Keratinocyte (primary cell): ENCODE results near the gene NPPC. TPM values are rescaled to one million over a fixed set of nuclear protein-coding genes. Genes with fewer than 3 reads are reported as not detected.
"Not testable (repeated sequence)": the region's sequence is repeated elsewhere in the genome, so short reads cannot be mapped to it uniquely, and the experiment has no call there.

Source experiments
- DNase-seq: peaks from one replicate; pipeline ENCODE4 v3.0.0-alpha.2; 2011; ENCODE audit warnings: low read depth, missing footprints, low spot score
- FAIRE-seq: peaks from 2 replicates; lab custom pipeline; 2011; peaks lifted over from hg19 to GRCh38; lab: Jason Lieb, UNC
- H2AFZ ChIP-seq: 2 replicates; pipeline ENCODE4 v1.6.0; 2012; ENCODE audit warnings: low read length, control low read depth, inconsistent platforms; ENCODE audit not compliant: control insufficient read depth
- H3K27ac ChIP-seq: 2 replicates; pipeline ENCODE4 v1.5.1; 2011; ENCODE audit warnings: low read length; ENCODE audit not compliant: control insufficient read depth, insufficient read depth
- H3K27me3 ChIP-seq: 3 replicates; pipeline ENCODE4 v1.6.0; 2011; ENCODE audit warnings: low read length; ENCODE audit not compliant: control insufficient read depth, insufficient read depth; ENCODE audit errors: extremely low read depth
- H3K36me3 ChIP-seq, 2 experiments: 2 replicates in 1 of 2; 3 replicates in 1 of 2; pipeline ENCODE4 v1.5.1; 2011; ENCODE audit warnings: low read length in 2 of 2, mild to moderate bottlenecking in 1 of 2; ENCODE audit not compliant: control insufficient read depth in 2 of 2, insufficient read depth in 2 of 2; ENCODE audit errors: extremely low read depth in 1 of 2
- H3K4me1 ChIP-seq: 3 replicates; pipeline ENCODE4 v1.5.1; 2011; ENCODE audit warnings: low read length; ENCODE audit not compliant: control insufficient read depth, insufficient read depth; ENCODE audit errors: extremely low read depth
- H3K4me2 ChIP-seq: 3 replicates; pipeline ENCODE4 v1.6.0; 2011; ENCODE audit warnings: low read depth, low read length; ENCODE audit not compliant: control insufficient read depth, insufficient read depth; ENCODE audit errors: extremely low read depth
- H3K4me3 ChIP-seq, 3 experiments: fragments of 200-600 bp in 1 of 3; sonication (generic) in 1 of 3; 2 replicates in 2 of 3; 3 replicates in 1 of 3; pipeline ENCODE4 v1.5.1; 2011 to 2016; ENCODE audit warnings: low read length in 3 of 3, mild to moderate bottlenecking in 3 of 3, control low read depth in 2 of 3, inconsistent platforms in 1 of 3, low read depth in 1 of 3, mixed read lengths in 1 of 3, mixed run types in 1 of 3, moderate library complexity in 1 of 3; ENCODE audit not compliant: control insufficient read depth in 2 of 3, insufficient read depth in 2 of 3; ENCODE audit errors: extremely low read depth in 1 of 3
- H3K79me2 ChIP-seq: 2 replicates; pipeline ENCODE4 v1.6.0; 2012; ENCODE audit warnings: low read length; ENCODE audit not compliant: control insufficient read depth, insufficient read depth
- H3K9ac ChIP-seq: 3 replicates; pipeline ENCODE4 v1.6.0; 2011; ENCODE audit warnings: low read length; ENCODE audit not compliant: control insufficient read depth, insufficient read depth; ENCODE audit errors: extremely low read depth
- H3K9me1 ChIP-seq: 3 replicates; pipeline ENCODE4 v1.6.0; 2011; ENCODE audit warnings: low read length; ENCODE audit not compliant: control insufficient read depth, insufficient read depth; ENCODE audit errors: extremely low read depth
- H3K9me3 ChIP-seq: 2 replicates; pipeline ENCODE4 v1.5.1; 2012; ENCODE audit warnings: low read depth, low read length; ENCODE audit not compliant: control insufficient read depth
- H4K20me1 ChIP-seq: 3 replicates; pipeline ENCODE4 v1.6.0; 2011; ENCODE audit warnings: low read length; ENCODE audit not compliant: control insufficient read depth, insufficient read depth; ENCODE audit errors: extremely low read depth
- CTCF ChIP-seq, 3 experiments: IDR thresholded peaks in 1 of 3; conservative IDR thresholded peaks in 1 of 3; optimal IDR thresholded peaks in 1 of 3; 2 replicates in 2 of 3; 3 replicates in 1 of 3; pipeline versions ENCODE3 to v1.5.1; 2011; ENCODE audit warnings: low read length in 3 of 3, mild to moderate bottlenecking in 3 of 3, moderate library complexity in 2 of 3, control low read depth in 1 of 3, inconsistent platforms in 1 of 3; ENCODE audit not compliant: insufficient read depth in 2 of 3; ENCODE audit errors: extremely low read depth in 1 of 3
- EZH2 ChIP-seq: IDR thresholded peaks from one replicate; pipeline ENCODE4 v1.6.1; 2012; ENCODE audit warnings: inconsistent platforms, mild to moderate bottlenecking, low read length, moderate library complexity
- dilution Hi-C: fragments of 300-500 bp; cut with MboI; formaldehyde crosslinking; loops from one replicate; pipeline ENCODE4 v1.7.0; 2020; ENCODE audit warnings: low sequenced_read_pairs; ENCODE audit not compliant: extremely low pct_ligation_motif_present
- polyA plus RNA-seq, 5 experiments: library from polyadenylated mRNA; depleted of rRNA in 3 of 5; stranded (reverse) in 3 of 5; stranded (forward) in 1 of 5; unstranded in 1 of 5; fragments of >200 nt; gene quantifications; 1 replicate in 1 of 5; 2 replicates in 3 of 5; 3 replicates in 1 of 5; pipeline versions ENCODE4 v1.2.1 to v1.2.3, GENCODE V29; 2011 to 2012; ENCODE audit warnings: missing spikeins in 2 of 5, low read depth in 1 of 5, low replicate concordance in 1 of 5

The NPPC gene
- polyA plus RNA-seq, 1 donor (not counting 4 experiments of a cell fraction or from before 2014, with no cell fraction given), result not detected

GRCh38 chr2:231883468-231883881 lies 42.7 kb downstream of the NPPC start:
- Histone ChIP-seq H3K4me1 (peaks cover 1% of the 10 kb centered on the region), H2AFZ (no peak overlapping the region), H4K20me1 (no peaks in the 10 kb centered on the region), H3K9me1 (no peaks in the 10 kb centered on the region), H3K36me3 (no peaks in the 10 kb centered on the region), H3K27ac (no peak overlapping the region), H3K27me3 (peaks cover 16% of the 10 kb centered on the region), H3K79me2 (no peaks in the 10 kb centered on the region), H3K4me3 (no peak overlapping the region), H3K9ac (no peak overlapping the region), H3K9me3 (no peaks in the 10 kb centered on the region), H3K4me2 (no peak overlapping the region)
- dilution Hi-C loops, result loop anchor here (25.0 kb wide), 1 partner anchor 554 kb away; no protein-coding TSS in a partner anchor
- no peak for FAIRE-seq
- no peak for TF ChIP-seq CTCF (optimal IDR thresholded peaks at IDR 0.05 in 1 of 3, IDR thresholded peaks at IDR 0.05 in 1 of 3, conservative IDR thresholded peaks at IDR 0.05 in 1 of 3; ENCODE audit: extremely low read depth in 1 of 3, insufficient read depth in 2 of 3, low read length in 3 of 3)
- TF ChIP-seq EZH2, result no peak
- DNase-seq, result no peak

- no peak overlapping the region for H3K4me3 ChIP-seq
- FAIRE-seq (no peak), DNase-seq (no peak)
- H3K9ac ChIP-seq, result no peak overlapping the region
- TF ChIP-seq EZH2 (no peak), CTCF (optimal IDR thresholded peaks at IDR 0.05 in 1 of 3, IDR thresholded peaks at IDR 0.05 in 1 of 3, conservative IDR thresholded peaks at IDR 0.05 in 1 of 3; ENCODE audit: extremely low read depth in 1 of 3, insufficient read depth in 2 of 3, low read length in 3 of 3) (no peak)
- H3K9me1 ChIP-seq, result no peaks in the 10 kb centered on the region
- H2AFZ ChIP-seq, result no peak overlapping the region
- H3K9me3 ChIP-seq, result no peaks in the 10 kb centered on the region
- no peaks in the 10 kb centered on the region for H3K79me2 ChIP-seq
- no peak overlapping the region for H3K4me2 ChIP-seq
- no peaks in the 10 kb centered on the region for H4K20me1 ChIP-seq
- dilution Hi-C loops, result loop anchor here (25.0 kb wide), 1 partner anchor 555 kb away; no protein-coding TSS in a partner anchor
- peaks cover 16% of the 10 kb centered on the region for H3K27me3 ChIP-seq
- no peak overlapping the region for H3K27ac ChIP-seq
- peaks cover 9% of the 10 kb centered on the region for H3K4me1 ChIP-seq
- H3K36me3 ChIP-seq, result no peaks in the 10 kb centered on the region
Observed at GRCh38 chr2:231882646-231883045, 43.5 kb downstream of the NPPC start.

GRCh38 chr2:231880371-231880770 lies 45.8 kb downstream of the NPPC start:
- H3K79me2 ChIP-seq, H2AFZ ChIP-seq, H3K36me3 ChIP-seq, H4K20me1 ChIP-seq, H3K27ac ChIP-seq, H3K4me3 ChIP-seq, FAIRE-seq, DNase-seq, H3K9me1 ChIP-seq, H3K9ac ChIP-seq, H3K4me2 ChIP-seq, H3K9me3 ChIP-seq: not testable (repeated sequence)
- dilution Hi-C loops, result loop anchor here (25.0 kb wide), 1 partner anchor 557 kb away; no protein-coding TSS in a partner anchor
- Histone ChIP-seq H3K4me1 (peaks cover 12% of the 10 kb centered on the region), H3K27me3 (peaks cover 12% of the 10 kb centered on the region)
